Metanephros (tissue), 1 donor: ENCODE measurements around the gene STIM2. TPM values are rescaled to one million over a fixed set of nuclear protein-coding genes. Genes with fewer than 3 reads are reported as not detected.

Source experiments
- total RNA-seq: library from RNA; depleted of rRNA; stranded (reverse); fragments of >200 nt; gene quantifications from one replicate; pipeline ENCODE4 v1.2.3, GENCODE V29; 2014

STIM2 gene
- 17.0 TPM for total RNA-seq

DNA sequence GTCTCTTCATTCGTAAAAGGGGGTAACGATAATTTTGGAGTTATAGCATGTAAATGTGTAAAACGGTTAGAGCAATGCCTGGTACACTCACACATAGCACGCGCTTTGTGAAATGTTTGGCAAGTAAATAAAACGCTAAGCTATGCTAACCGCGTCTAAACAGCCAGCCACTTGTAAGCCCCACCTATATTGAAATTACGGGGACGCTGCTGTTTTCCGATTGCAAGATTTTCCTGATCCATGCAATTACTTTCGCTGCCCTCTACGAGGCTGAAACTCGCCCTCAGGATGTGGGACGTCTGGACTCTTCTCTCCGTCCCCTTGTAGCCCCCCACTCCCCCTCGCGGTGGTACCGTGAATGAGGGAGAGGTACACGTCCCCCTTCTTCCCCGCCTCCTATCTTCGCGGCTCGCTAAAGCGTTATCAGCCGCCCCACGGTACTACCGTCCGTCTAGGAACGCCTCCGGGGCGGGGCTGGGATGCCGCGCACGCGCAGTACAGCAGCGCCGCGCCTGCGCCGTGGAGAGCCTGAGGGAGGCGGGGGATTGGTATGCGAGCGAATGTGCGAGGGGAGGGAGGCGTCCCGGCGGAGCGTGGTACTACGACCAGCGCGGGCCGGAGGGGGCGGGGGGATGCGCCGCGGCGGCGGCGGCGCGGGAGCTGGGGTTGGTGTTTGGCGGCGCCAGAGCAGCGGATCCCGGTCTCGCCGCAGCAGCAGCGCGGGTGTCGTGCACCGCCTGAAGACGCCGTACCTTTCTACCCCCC lies at the start of gene STIM2:
Gene STIM2, plus strand, starts transcription at position 685 of the 765 bp plus-strand sequence.

